GM12878 (cell line): Measurements from ENCODE around the gene TMCO5A. TPM values are rescaled to one million over a fixed set of nuclear protein-coding genes. Genes with fewer than 3 reads are reported as not detected.

Experiments
- ATAC-seq: fragments of 200-7000 bp; cut with Tn5 transposase; 3 replicates; pipeline ENCODE4 v1.9.1; 2020; ENCODE audit warnings: mild to moderate bottlenecking, moderate library complexity
- BruUV-seq: library from RNA; stranded (reverse); fragments of 400-500 nt; replicated peaks from 2 replicates; lab custom pipeline; 2021; lab: Mats Ljungman, UMichigan
- CTCF ChIA-PET: fragments of 300-600 bp; sonication (Branson Sonifier 250); formaldehyde crosslinking; extraction: SDS; loops from one replicate; lab custom pipeline; 2021; ENCODE audit warnings: inconsistent platforms; lab: Yijun Ruan, JAX
- POLR2A ChIA-PET: fragments of 350-600 bp; formaldehyde crosslinking; extraction: SDS; loops from one replicate; lab custom pipeline; 2021; ENCODE audit warnings: inconsistent platforms; lab: Charles Lee
- RAD21 ChIA-PET: fragments of 300-600 bp; sonication (Branson Sonifier 250); formaldehyde crosslinking; loops from one replicate; lab custom pipeline; 2023; ENCODE audit warnings: antibody characterized with exemption; ENCODE audit not compliant: unreplicated experiment; lab: Charles Lee
- SMC1A ChIA-PET: fragments of 300-600 bp; sonication (Branson Sonifier 250); formaldehyde crosslinking; loops from one replicate; lab custom pipeline; 2023; ENCODE audit not compliant: unreplicated experiment, uncharacterized antibody; lab: Charles Lee
- DNase-seq: peaks from one replicate; pipeline ENCODE4 v3.0.0-alpha.2; 2011; ENCODE audit warnings: low read depth, low spot score
- FAIRE-seq: peaks from 3 replicates; lab custom pipeline; 2011; peaks lifted over from hg19 to GRCh38; lab: Jason Lieb, UNC
- H2AFZ ChIP-seq: 2 replicates; pipeline ENCODE4 v1.6.0; 2011; ENCODE audit warnings: low read depth, low read length, control low read depth; ENCODE audit not compliant: control insufficient read depth
- H3K27ac ChIP-seq: 2 replicates; pipeline ENCODE4 v1.5.1; 2011; ENCODE audit warnings: control low read depth; ENCODE audit not compliant: control insufficient read depth, insufficient read depth
- H3K27me3 ChIP-seq, 2 experiments: replicated peaks in 1 of 2; 2 replicates each; pipeline versions ENCODE4 v1.6.0 to v1.6.1; 2011; ENCODE audit warnings: low read length in 1 of 2; ENCODE audit not compliant: control insufficient read depth in 2 of 2, insufficient read depth in 2 of 2
- H3K36me3 ChIP-seq, 2 experiments: 2 replicates each; pipeline ENCODE4 v1.5.1; 2011; ENCODE audit warnings: low read length in 1 of 2; ENCODE audit not compliant: control insufficient read depth in 2 of 2, insufficient read depth in 2 of 2
- H3K4me1 ChIP-seq: 2 replicates; pipeline ENCODE4 v1.6.1; 2011; ENCODE audit warnings: mild to moderate bottlenecking, low read length, moderate library complexity, mixed read lengths; ENCODE audit not compliant: control insufficient read depth, insufficient read depth
- H3K4me2 ChIP-seq: 2 replicates; pipeline ENCODE4 v1.6.0; 2011; ENCODE audit warnings: control low read depth; ENCODE audit not compliant: control insufficient read depth, insufficient read depth
- H3K4me3 ChIP-seq: fragments of 200-600 bp; sonication (generic); 2 replicates; pipeline ENCODE4 v1.5.1; 2016
- H3K79me2 ChIP-seq: 2 replicates; pipeline ENCODE4 v1.6.0; 2011; ENCODE audit warnings: low read length; ENCODE audit not compliant: control insufficient read depth, insufficient read depth
- H3K9ac ChIP-seq: 2 replicates; pipeline ENCODE4 v1.8.0; 2011; ENCODE audit warnings: low read length, control low read depth, mixed read lengths; ENCODE audit not compliant: control insufficient read depth, insufficient read depth
- H3K9me3 ChIP-seq: replicated peaks from 3 replicates; pipeline ENCODE4 v1.5.1; 2011; ENCODE audit warnings: mild to moderate bottlenecking, low read length; ENCODE audit not compliant: control insufficient read depth, insufficient read depth
- H4K20me1 ChIP-seq: 2 replicates; pipeline ENCODE4 v1.6.0; 2011; ENCODE audit not compliant: control insufficient read depth, insufficient read depth
- BCL11A ChIP-seq: IDR thresholded peaks from 2 replicates; pipeline ENCODE4 v1.6.1; 2011; ENCODE audit warnings: low read depth, low read length
- BCLAF1 ChIP-seq: fragments of 450-650 bp; IDR thresholded peaks from 2 replicates; pipeline ENCODE4 v1.6.1; 2017; ENCODE audit warnings: antibody characterized with exemption, mild to moderate bottlenecking, moderate library complexity
- CEBPZ ChIP-seq: fragments of 150-350 bp; IDR thresholded peaks from 2 replicates; pipeline ENCODE4 v1.6.1; 2016; ENCODE audit warnings: low read depth, low read length
- POLR2AphosphoS2 ChIP-seq: IDR thresholded peaks from 2 replicates; pipeline ENCODE4 v1.6.1; 2011; ENCODE audit warnings: low read depth, mild to moderate bottlenecking, low read length, improper control_type of control experiment, moderate library complexity
- RCOR1 ChIP-seq: conservative IDR thresholded peaks from 2 replicates; pipeline ENCODE4 v1.6.1; 2012; ENCODE audit warnings: low read depth, low read length, improper control_type of control experiment
- SMAD1 ChIP-seq: fragments of 450-650 bp; IDR thresholded peaks from 2 replicates; pipeline ENCODE4 v1.6.1; 2018; ENCODE audit warnings: mild to moderate bottlenecking, low read depth; ENCODE audit not compliant: partially characterized antibody
- ZNF592 ChIP-seq: fragments of 450-650 bp; IDR thresholded peaks from 2 replicates; pipeline ENCODE4 v1.6.1; 2017; ENCODE audit warnings: mild to moderate bottlenecking, moderate library complexity
- WGBS: methylation state at CpG from one replicate; pipeline ENCODE4 v1.1.6; 2016; ENCODE audit warnings: low lambda C conversion rate; ENCODE audit not compliant: insufficient replicate concordance, insufficient coverage; ENCODE audit errors: missing lambda C conversion rate; 5-methylcytosine and 5-hydroxymethylcytosine counted together
- in situ Hi-C: fragments of 300-500 bp; cut with MboI; formaldehyde crosslinking; loops from 9 replicates; pipeline ENCODE4 v1.14.3; 2018; ENCODE audit warnings: mixed read lengths
- intact Hi-C: fragments of 100-400 bp; cut with micrococcal nuclease; formaldehyde crosslinking; loops from one replicate; pipeline ENCODE4 v1.14.2; 2022; ENCODE audit not compliant: unreplicated experiment
- polyA plus RNA-seq, 11 experiments: library from polyadenylated mRNA; depleted of rRNA in 4 of 11; unstranded in 6 of 11; stranded (reverse) in 5 of 11; fragments of >200 nt; fragmentation: Nextera tagmentation in 4 of 11; fragmentation: Illumina TruSeq in 1 of 11; extraction: Ambion mirVana in 4 of 11; extraction: Trizol in 1 of 11; gene quantifications; 1 replicate in 1 of 11; 2 replicates in 10 of 11; pipeline versions ENCODE4 v1.2.1 to v1.2.3, GENCODE V29; 2011 to 2016; ENCODE audit warnings: inconsistent platforms in 2 of 11, missing spikeins in 2 of 11, low read depth in 1 of 11
- total RNA-seq, 4 experiments: library from RNA; depleted of rRNA in 3 of 4; stranded (reverse); fragments of >200 nt in 3 of 4; fragmentation: Illumina TruSeq in 1 of 4; extraction: Trizol in 1 of 4; gene quantifications; 2 replicates each; pipeline versions ENCODE4 v1.2.1 to v1.2.3, GENCODE V29; 2013 to 2021

TMCO5A gene
- total and polyA plus RNA-seq, 10 of the 15 experiments (the other 5 are each of a cell fraction or from before 2014, with no cell fraction given), result not detected

GRCh38 chr15:37907136-37907535 is 27.3 kb upstream of the TMCO5A start (continued):
- TF ChIP-seq ZNF592 (no peak), SMAD1 (no peak)

- no TSS peak for BruUV-seq
- in situ Hi-C loops, result no loop called here
- no peaks in the 10 kb centered on the region for H3K79me2 ChIP-seq
- H3K36me3 ChIP-seq, result no peaks in the 10 kb centered on the region
- TF ChIP-seq CEBPZ, result no peak
- TF ChIP-seq BCL11A, result no peak
- no peak for TF ChIP-seq RCOR1
- no peak for TF ChIP-seq POLR2AphosphoS2
- TF ChIP-seq BCLAF1, result no peak
- H2AFZ ChIP-seq, result no peak overlapping the region
- ChIA-PET POLR2A (no interaction called here), RAD21 (no interaction called here), CTCF (interaction anchor here (1.2 kb wide), 1 partner anchor 16 kb away, joined by 3 read pairs; no protein-coding TSS in a partner anchor), SMC1A (no interaction called here)
- H3K4me1 ChIP-seq, result no peaks in the 10 kb centered on the region
- H3K4me2 ChIP-seq, result no peak overlapping the region
- H3K4me3 ChIP-seq, result no peak overlapping the region
- ATAC-seq, result no peak
- no peak overlapping the region for H3K27ac ChIP-seq
- 17% methylated on average over 6 of the region's 6 CpGs for WGBS
- no peak overlapping the region for H3K9ac ChIP-seq
- no peak for DNase-seq
- intact Hi-C loops, result loop anchor here (10.0 kb wide), 1 partner anchor 63 kb away; no protein-coding TSS in a partner anchor
- no peaks in the 10 kb centered on the region for H3K27me3 ChIP-seq
- H4K20me1 ChIP-seq, result no peaks in the 10 kb centered on the region
- no peak for FAIRE-seq
- H3K9me3 ChIP-seq, result no peaks in the 10 kb centered on the region
These were observed 12.7 kb upstream of the TMCO5A start for GRCh38 chr15:37921527-37922385.
